ENCODE results near the gene EDN1. TPM values are rescaled to one million over a fixed set of nuclear protein-coding genes. Genes with fewer than 3 reads are reported as not detected.

EDN1 gene
- total RNA-seq, 2 donors from 2014 or later: 9.5 to 16.2 TPM

GRCh38 chr6:12246900-12247299 lies 43.3 kb upstream of the EDN1 start:
- intact Hi-C loops (cut with DNase I): no loop called here
- no peak overlapping the region for H3K9ac ChIP-seq (ENCODE audit: low read depth in 2 of 2, low read length in 2 of 2)
- H3K4me3 ChIP-seq: no peak overlapping the region
- no peaks in the 10 kb centered on the region for H3K27me3 ChIP-seq
- H3K27ac ChIP-seq: no peak overlapping the region
- DNase-seq: no peak
- no peak for TF ChIP-seq CTCF (IDR thresholded peaks at IDR 0.05)
- peaks cover 3% of the 10 kb centered on the region for H3K4me1 ChIP-seq
- no peaks in the 10 kb centered on the region for H3K9me3 ChIP-seq
- no peaks in the 10 kb centered on the region for H3K36me3 ChIP-seq

- intact Hi-C loops (cut with DNase I): no loop called here
Observed at GRCh38 chr6:12249541-12250382, 40.4 kb upstream of the EDN1 start.

GRCh38 chr6:12250383-12250770 lies 39.8 kb upstream of the EDN1 start:
- Histone ChIP-seq H3K27me3 (no peaks in the 10 kb centered on the region), H3K9me3 (no peaks in the 10 kb centered on the region), H3K4me3 (no peak overlapping the region), H3K36me3 (no peaks in the 10 kb centered on the region), H3K4me1 (no peaks in the 10 kb centered on the region), H3K27ac (no peak overlapping the region), H3K9ac (ENCODE audit: low read depth in 2 of 2, low read length in 2 of 2) (no peak overlapping the region)
- no peak for DNase-seq
- TF ChIP-seq CTCF (IDR thresholded peaks at IDR 0.05): no peak
- intact Hi-C loops (cut with DNase I): no loop called here

More at GRCh38 chr6:12249541-12250382, 40.4 kb upstream of the EDN1 start:
- peak; percentile 75 for DNase-seq
- no peak for TF ChIP-seq CTCF (IDR thresholded peaks at IDR 0.05)
- H3K27me3 ChIP-seq: no peaks in the 10 kb centered on the region
- H3K36me3 ChIP-seq: no peaks in the 10 kb centered on the region
- H3K4me1 ChIP-seq: no peaks in the 10 kb centered on the region
- peak overlapping the region in 1 of 2 donors; percentile 31 for H3K9ac ChIP-seq (ENCODE audit: low read depth in 2 of 2, low read length in 2 of 2)
- H3K9me3 ChIP-seq: no peaks in the 10 kb centered on the region
- no peak overlapping the region for H3K4me3 ChIP-seq
- H3K27ac ChIP-seq: peak overlapping the region; percentile 73

- Histone ChIP-seq H3K4me1 (no peaks in the 10 kb centered on the region), H3K27ac (no peak overlapping the region), H3K9ac (ENCODE audit: low read depth in 2 of 2, low read length in 2 of 2) (no peak overlapping the region), H3K36me3 (no peaks in the 10 kb centered on the region), H3K9me3 (no peaks in the 10 kb centered on the region), H3K27me3 (no peaks in the 10 kb centered on the region), H3K4me3 (no peak overlapping the region)
- intact Hi-C loops (cut with DNase I): no loop called here
- DNase-seq: no peak
- TF ChIP-seq CTCF (IDR thresholded peaks at IDR 0.05): no peak
Observed at GRCh38 chr6:12254210-12254609, 36.0 kb upstream of the EDN1 start.

- H3K9ac ChIP-seq (ENCODE audit: low read depth in 2 of 2, low read length in 2 of 2): no peak overlapping the region
- no peak for DNase-seq
- no peak overlapping the region for H3K4me3 ChIP-seq
- H3K27ac ChIP-seq: no peak overlapping the region
- H3K9me3 ChIP-seq: no peaks in the 10 kb centered on the region
- intact Hi-C loops (cut with DNase I): no loop called here
- no peaks in the 10 kb centered on the region for H3K27me3 ChIP-seq
- no peaks in the 10 kb centered on the region for H3K36me3 ChIP-seq
- TF ChIP-seq CTCF (IDR thresholded peaks at IDR 0.05): no peak
- H3K4me1 ChIP-seq: no peaks in the 10 kb centered on the region
Observed at GRCh38 chr6:12258191-12258590, 32.0 kb upstream of the EDN1 start.

All from colonic mucosa (tissue), 4 donors.